ENCODE data around the gene C11orf52. TPM values are rescaled to one million over a fixed set of nuclear protein-coding genes. Genes with fewer than 3 reads are reported as not detected.

Gene C11orf52
- total RNA-seq, 1 experiment from 2014 or later, result 4.0 TPM

DNA sequence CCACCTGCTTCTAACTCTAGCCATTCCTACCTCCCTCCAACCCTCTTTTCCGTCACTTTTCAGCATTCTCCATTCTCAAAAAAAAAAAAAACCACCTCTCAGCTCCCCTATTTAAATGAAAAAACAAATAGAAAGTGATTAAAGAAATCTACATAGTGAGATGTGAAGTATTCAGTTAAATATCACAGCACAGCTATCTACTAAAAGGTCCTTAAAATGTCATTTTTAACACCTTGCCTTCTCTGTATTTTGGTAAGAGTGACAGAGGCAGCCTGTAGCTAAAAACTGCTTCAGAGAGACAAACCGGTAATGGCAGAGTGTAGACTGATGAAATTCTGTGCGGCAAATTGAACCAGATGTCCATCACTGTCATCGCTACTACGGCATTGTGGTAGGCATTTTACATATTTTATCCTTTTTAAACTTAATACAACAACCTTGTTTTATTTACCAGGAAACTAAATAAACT is 47.0 kb upstream of the C11orf52 start:
- H3T11ph ChIP-seq (ENCODE audit: low read length), result no peak overlapping the region
- H3K9me3 ChIP-seq (ENCODE audit: control insufficient read depth, low read depth, low read length), result no peaks in the 10 kb centered on the region
- H2BK120ac ChIP-seq (ENCODE audit: low read depth, low read length, poor library complexity, severe bottlenecking), result no peak overlapping the region
- no peaks in the 10 kb centered on the region for H4K20me1 ChIP-seq (ENCODE audit: control insufficient read depth, insufficient read depth, insufficient read length)
- H3K79me2 ChIP-seq (ENCODE audit: insufficient read depth, low read length), result no peaks in the 10 kb centered on the region
- no peak overlapping the region for H2BK5ac ChIP-seq (ENCODE audit: insufficient read length, low read length)
- no peak overlapping the region for H3K4ac ChIP-seq (ENCODE audit: low read depth, low read length)
- peaks cover 0 to 20% (median 19%) of the 10 kb centered on the region in 3 experiments; a peak in 5 of 7 replicates for H3K36me3 Mint-ChIP-seq (ENCODE audit: insufficient read depth in 1 of 3, low read depth in 3 of 3)
- peak overlapping the region; percentile 93 for H3K4me2 ChIP-seq (ENCODE audit: insufficient read depth, insufficient read length, low read length)
- no peak overlapping the region for H3K18ac ChIP-seq (ENCODE audit: insufficient read length, low read depth, low read length)
- H3K56ac ChIP-seq (ENCODE audit: insufficient read length, low read depth, low read length), result no peak overlapping the region
- H3K27ac ChIP-seq (ENCODE audit: insufficient read length, low read depth, low read length), result no peak overlapping the region
- H3K9ac ChIP-seq (ENCODE audit: extremely low read depth, insufficient read length, low read length), result peak overlapping the region; percentile 50
- H3K27me3 ChIP-seq (ENCODE audit: insufficient read depth, low read length), result no peaks in the 10 kb centered on the region
- H3K14ac ChIP-seq (ENCODE audit: insufficient read depth, low read length), result no peak overlapping the region
- H3K4me1 ChIP-seq (ENCODE audit: insufficient read depth, low read length), result no peaks in the 10 kb centered on the region
- WGBS (ENCODE audit: extremely low coverage, insufficient read length, low lambda C conversion rate), result no CpG with 5 or more reads among the region's 5 CpGs
- H3K27me3 Mint-ChIP-seq (ENCODE audit: low read depth), result no peaks in the 10 kb centered on the region
- H2BK15ac ChIP-seq (ENCODE audit: low read depth, low read length), result no peak overlapping the region
- no peaks in the 10 kb centered on the region for H3K79me1 ChIP-seq (ENCODE audit: insufficient read depth, low read depth, low read length, poor library complexity, severe bottlenecking)
- peaks cover 3% of the 10 kb centered on the region for H3K23me2 ChIP-seq (ENCODE audit: insufficient read length, low read depth, low read length, poor library complexity, severe bottlenecking)
- no peak overlapping the region for H2BK12ac ChIP-seq (ENCODE audit: insufficient read length, low read depth, low read length)
- DNase-seq, result no peak
- TF ChIP-seq, protein P1, sequence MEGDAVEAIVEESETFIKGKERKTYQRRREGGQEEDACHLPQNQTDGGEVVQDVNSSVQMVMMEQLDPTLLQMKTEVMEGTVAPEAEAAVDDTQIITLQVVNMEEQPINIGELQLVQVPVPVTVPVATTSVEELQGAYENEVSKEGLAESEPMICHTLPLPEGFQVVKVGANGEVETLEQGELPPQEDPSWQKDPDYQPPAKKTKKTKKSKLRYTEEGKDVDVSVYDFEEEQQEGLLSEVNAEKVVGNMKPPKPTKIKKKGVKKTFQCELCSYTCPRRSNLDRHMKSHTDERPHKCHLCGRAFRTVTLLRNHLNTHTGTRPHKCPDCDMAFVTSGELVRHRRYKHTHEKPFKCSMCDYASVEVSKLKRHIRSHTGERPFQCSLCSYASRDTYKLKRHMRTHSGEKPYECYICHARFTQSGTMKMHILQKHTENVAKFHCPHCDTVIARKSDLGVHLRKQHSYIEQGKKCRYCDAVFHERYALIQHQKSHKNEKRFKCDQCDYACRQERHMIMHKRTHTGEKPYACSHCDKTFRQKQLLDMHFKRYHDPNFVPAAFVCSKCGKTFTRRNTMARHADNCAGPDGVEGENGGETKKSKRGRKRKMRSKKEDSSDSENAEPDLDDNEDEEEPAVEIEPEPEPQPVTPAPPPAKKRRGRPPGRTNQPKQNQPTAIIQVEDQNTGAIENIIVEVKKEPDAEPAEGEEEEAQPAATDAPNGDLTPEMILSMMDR (conservative IDR thresholded peaks at IDR 0.05), result no peak
- H4K8ac ChIP-seq (replicated peaks; ENCODE audit: insufficient read length, low read depth, low read length), result no peak overlapping the region
- H3K4me3 Mint-ChIP-seq, result peak overlapping the region; percentile 92 to 95
- no peak overlapping the region for H4K91ac ChIP-seq (ENCODE audit: insufficient read length, low read depth, low read length)
- H3K9me3 Mint-ChIP-seq, result no peaks in the 10 kb centered on the region
- H2BK20ac ChIP-seq (ENCODE audit: low read depth, low read length, poor library complexity, severe bottlenecking), result no peak overlapping the region
- H2AK5ac ChIP-seq (ENCODE audit: insufficient read length, low read length), result no peak overlapping the region
- no peak overlapping the region for H2AFZ ChIP-seq (ENCODE audit: low read length)
- no peak overlapping the region for H4K5ac ChIP-seq (ENCODE audit: insufficient read length, low read depth, low read length)
- no peak overlapping the region for H3K23ac ChIP-seq (ENCODE audit: insufficient read length, low read depth, low read length)
- H3K27ac Mint-ChIP-seq, result peak overlapping the region in 1 of 3 experiments; percentile 48; a peak in 1 of 7 replicates
- peaks cover 13% of the 10 kb centered on the region in 2 experiments for H3K4me1 Mint-ChIP-seq

Measured in H9 (cell line).